ENCODE data around the gene SPTSSB. TPM values are rescaled to one million over a fixed set of nuclear protein-coding genes. Genes with fewer than 3 reads are reported as not detected.

SPTSSB gene, protein sequence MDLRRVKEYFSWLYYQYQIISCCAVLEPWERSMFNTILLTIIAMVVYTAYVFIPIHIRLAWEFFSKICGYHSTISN
- total RNA-seq = not detected in 2 replicates

DNA sequence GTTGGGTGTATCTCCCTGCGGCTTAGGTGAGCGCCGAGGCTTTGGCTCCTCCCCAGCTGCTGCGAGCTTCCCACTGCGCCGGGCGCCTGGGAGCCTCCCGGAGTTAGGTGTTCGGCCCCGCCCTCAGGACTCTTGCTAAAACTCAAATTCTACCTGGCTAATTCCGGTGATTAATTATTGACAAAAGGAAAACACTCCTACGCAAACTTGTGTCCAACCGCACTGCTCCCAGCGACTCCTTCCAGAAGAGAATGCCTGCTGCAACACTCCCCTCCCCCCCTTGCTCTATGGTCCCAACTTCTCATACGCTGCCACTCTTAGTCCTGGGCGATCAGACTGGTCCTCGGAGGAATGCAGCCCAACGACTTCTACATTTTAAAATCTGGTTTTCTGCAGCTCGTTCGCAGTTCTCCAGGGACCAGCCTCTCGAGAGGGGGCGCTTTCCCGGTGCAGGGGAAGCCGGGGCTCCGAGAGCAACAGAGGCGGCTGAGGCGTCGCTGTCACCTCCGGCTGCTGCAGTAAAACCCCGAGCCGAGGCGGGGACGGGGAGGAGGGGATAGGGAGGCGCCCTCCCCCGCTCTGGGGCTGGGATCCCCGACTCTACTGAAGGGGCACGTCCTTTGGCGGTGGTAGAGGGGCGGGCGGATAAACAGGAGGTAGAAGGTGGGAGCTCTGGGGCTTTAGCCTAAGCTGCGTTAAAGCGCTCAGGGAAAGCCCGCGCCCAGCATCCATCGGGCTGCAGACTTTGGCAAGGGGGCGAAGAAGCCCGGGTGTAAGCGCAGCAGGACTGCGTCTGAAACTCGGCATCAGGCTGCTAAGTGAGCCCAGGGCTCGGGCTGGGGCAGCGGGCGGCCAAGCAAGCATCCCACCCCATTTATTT, at the start of gene SPTSSB:
TSS of gene SPTSSB (minus strand) at position 77 of the 880 bp plus-strand sequence. CDS start 25,194 bp downstream, outside the sequence.
- peak; percentile 22 for DNase-seq

DNA sequence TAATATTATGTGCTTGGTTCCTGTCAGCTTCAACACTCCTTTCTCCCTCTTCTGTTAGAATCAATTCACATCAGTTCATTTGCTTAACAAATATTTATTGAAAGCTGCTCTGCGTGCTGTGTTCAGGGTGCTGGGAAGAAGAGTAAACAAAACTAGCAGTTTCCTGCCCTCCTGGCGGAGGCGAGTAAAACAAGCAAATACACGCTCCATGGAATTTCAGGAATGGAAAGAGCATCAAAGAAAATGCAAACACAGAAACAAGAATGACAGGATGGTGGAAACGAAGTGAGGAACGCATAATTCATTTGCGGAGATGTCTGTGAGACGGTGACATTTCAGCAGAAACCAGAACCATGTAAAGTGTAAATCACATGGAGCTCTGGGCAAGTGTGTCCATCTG, 49.4 kb upstream of the SPTSSB start:
- DNase-seq = peak; percentile 36

DNA sequence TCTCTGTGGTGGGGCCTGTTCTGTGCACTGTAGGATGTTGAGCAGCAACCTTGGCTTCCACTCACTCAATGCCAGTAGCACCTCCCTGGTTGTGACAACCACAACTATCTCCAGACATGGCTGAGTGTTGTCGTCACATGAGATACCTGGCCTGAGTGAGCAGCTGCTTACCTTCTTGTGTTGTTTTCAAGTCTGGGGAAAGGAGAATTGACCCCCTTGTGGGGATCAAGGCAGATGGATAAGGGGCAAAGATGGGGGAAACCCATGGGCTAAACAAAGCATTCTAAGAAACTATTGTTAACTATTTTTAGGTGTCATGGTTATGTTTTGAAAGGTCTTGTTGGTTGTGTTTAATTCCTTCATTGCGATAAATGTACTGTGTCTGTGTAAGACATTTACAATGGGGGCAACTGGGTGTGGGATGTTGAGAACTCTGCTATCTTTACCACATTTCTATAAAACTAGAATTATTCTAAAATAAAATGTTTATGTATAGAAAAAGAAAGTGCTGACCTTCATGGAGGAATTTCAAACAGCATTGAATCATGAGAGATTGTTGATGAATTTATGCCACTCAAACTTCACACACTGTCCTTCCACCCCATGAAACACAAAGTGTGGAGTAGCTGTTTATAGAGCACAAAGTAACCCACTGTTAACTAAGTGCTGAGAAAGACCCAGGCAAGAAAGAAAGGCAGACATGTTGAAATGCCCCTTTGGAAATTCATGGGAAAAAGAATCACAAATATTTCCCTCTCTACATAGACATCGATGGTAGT, 48.4 kb upstream of the SPTSSB start:
- DNase-seq = no peak

DNA sequence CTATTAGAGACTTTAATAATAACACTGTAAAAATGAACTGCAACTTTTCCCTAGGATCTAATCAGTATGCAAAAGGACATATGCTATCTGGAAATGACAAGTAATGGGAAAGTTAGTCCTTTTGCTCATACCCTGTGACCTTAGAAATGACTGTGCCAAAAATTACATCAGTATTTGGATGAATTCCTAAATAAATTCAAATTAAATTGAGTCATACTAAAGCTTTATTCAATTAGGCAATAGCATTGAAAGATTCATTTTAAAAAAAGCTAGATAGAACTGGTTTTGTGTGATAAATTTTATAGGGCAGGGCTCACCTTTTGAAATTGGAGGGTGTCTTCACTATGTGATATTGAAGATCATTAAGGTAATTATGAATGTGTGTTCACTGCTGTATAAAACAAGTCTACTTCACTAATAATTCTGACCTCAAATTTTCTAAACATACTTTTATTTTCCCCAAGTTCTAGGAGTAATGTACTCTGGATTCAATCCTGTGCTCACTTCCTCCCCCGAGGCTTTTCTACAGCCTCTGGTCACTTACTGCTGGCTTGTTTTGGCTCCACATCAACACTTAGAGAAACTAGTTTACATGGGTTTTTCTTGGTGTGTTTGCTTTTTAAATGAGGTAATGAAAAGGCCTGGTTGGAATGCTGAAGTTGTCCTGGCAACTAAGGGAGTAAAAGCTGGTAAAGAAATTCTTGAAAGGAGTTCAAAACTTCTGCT, 44.4 kb upstream of the SPTSSB start:
- DNase-seq = peak; percentile 82

DNA sequence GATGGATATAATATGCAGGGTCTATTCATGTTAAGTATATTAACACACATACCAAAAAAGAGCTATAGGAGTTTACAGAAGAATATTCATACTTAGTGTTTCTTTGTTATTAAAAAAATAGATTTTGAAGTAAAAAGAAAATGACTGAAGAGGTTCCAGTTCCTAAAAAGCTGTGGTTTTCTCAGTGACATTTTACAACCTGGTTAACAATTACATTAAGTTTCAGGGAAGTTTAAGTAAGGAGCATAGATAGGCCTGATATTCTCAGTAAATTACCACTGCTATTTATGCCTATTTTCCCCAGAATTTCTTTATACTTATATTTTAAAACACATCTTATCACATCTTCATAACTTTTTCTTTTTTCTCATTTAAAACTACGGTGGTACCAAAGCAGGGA, 43.6 kb upstream of the SPTSSB start:
- no peak for DNase-seq

DNA sequence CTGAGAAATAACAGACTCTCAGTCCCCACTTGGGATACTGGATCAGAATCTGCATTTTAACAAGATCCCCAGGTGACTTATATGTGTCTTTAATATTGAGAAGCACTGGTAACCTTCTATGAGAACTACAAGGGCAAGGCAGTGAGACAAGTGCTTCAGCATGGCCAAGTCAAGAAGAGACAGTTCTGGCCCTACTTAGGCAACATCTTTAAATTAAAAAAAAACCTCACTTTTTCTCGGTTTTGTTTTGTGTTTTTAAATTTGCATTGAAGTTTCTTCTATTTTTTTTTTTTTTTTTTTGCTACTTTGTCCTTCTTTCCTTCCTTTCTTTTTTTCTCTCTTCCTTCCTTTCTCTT, 42.5 kb upstream of the SPTSSB start:
- DNase-seq = no peak

DNA sequence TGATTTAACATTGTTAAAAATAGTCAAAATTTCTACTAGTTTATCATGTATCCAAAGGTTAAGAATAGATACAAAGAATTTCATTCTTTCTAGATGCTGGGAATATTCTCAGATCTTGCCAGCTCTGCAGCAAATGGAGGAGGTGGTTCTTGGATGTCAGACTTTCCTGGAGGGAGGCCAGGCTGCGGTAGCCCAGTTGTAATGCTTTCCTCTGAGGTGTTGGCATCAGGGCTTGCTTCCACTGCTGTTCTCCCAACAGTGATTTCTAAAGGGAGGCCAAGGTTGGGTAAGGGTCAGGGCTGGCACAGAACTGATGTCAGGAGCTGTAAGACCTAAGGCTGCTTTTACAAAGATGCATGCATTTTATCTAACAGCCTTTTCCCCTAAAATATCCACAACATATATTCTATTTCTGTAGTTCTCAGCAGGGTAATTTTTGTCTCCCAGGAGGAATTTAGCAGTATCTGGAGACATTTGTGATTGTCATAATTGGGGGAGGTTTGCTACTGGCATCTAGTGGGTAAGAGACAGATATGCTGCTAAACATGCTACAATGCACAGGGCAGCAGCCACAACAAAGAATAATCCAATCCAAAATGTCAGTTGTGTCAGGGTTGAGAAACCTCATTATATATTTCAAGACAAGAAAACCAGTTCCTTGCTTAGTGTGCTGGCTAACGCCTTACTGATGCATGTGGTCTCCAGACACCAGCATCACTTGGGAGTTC, 42.0 kb upstream of the SPTSSB start:
- DNase-seq = peak; percentile 59

DNA sequence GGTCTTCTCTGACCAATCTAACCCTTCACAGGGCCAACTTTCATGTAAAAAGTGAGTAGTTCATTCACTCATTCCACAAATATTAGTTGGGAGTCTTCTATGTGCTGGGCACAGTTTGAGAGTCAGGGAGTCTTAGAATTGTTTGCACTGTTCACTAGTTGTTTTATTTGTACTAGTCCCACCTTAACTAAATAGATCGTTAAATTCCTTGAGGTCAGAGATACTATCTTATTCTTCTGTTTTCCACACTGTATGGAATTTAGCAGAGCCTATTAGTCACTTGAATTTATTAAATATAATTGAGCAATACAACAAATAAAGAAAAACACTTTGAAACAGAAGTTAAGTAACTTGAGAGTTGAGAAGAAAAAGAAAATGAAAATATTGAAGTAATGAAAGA, 40.8 kb upstream of the SPTSSB start:
- no peak for DNase-seq

DNA sequence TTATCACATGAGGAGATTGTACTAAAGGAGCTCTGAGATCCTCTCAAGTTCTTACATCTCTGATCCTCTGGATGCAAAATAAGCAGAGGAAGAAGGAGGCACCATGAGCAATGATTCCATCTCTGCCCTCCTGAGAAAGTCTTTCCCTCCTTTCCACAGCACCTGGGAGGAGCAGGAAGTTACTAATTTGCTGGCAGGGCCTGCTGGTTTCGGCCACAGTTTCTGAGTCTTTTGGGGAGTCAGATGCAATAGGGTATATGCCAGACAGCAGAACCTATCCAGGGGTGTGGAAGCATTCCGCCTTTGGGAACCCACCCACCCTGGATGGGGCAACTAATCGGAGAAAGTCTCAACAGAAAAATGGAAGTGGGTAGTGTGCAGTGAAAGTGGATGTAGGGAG, 38.5 kb upstream of the SPTSSB start:
- DNase-seq = no peak

DNA sequence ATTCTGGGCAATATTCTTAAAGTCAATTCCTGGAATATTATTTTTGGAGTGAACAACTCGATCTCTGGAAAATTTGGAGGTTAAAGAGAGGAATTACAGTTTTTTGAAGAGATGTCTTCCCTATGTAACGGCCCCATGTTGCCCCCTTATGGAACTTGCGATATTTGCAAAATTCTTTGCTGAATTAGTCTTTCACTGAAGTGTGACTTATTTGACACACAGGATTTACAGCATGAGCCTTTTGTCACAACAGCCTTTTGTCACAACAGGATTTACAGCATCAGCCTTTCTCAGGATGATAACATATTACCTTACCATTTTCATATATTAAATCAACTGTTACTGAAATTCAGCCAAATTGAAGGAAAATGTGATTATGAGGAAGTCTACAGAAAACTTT, 37.8 kb upstream of the SPTSSB start:
- peak; percentile 63 for DNase-seq

DNA sequence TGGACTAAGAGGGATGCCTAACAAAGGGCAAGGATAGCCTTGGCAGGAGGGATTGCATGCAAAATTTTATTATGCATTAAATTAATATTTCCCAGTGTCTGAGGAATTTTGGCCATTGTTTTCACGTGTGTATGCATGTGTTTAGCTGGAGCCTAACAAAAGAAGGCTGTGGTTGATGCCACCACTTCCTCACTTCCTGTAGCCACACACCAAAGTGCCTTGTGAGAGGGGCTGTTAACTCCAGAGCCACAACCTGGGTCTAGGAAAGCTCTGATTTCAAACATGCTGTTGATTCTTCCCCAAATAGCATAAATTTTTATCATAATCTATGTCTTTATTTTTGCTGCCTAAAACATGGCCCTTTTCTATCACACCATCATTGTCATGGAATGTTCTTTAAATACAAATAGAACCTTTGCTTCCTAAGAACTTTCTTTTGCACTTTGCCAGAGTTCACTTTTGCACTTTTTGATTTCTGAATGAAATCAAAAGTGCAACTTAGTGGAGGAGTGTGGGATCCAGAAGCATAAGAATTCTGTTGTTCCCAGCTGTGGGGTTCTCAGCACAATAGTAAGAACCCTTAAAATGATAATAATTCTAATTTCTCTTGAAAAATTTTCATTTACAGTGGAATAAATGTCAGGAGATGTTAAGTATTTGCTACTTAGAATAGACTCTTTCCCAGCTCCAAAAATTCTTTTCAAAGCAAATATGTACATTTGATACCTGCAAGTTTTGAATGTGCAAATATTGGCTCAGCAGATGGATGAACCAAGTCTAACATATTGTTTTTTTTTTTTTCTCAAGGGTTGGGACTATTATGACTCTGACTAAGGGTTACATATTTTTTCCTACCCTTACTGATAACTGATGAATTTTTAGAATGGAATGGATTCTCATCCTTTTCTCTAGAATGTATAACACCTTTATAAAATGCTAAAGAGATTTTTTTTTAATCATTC, 35.6 kb upstream of the SPTSSB start:
- no peak for DNase-seq

DNA sequence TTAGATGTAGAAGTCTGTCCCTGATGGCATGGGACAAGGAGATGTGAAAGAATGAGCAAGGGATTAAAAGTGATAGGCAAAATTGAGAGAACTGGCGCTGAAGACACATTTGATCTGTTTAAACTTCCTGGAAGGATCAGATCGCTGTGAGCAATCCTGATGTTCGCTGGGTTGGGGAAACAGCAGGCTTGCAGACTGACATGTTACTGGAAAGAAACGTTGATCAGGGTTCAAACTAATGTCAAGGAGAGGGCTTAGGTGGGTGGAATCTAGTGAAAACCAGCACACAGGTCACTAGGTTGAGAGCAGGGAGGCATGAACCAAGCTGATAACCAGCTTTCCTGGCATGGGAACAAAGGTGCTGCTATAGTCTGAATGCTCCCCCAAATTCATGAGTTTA, 34.5 kb upstream of the SPTSSB start:
- no peak for DNase-seq

DNA sequence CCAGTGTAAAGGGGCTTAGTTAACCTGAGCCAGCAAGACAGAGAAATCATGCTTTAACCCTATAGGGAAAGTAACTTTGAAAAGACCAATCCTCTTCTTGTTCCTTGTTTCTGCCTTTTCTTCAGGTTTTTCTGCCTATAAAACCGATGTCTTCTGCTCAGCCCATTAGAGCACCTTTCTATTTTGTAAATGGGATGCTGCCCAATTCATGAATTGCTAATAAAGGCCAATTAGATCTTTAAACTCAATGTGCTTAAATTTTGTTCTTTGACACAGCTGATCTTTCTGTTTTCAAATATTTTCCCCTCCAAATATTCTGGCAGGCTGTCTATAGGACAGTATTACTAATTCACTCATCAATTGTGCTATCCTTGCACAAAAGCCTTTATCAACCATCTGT, 33.8 kb upstream of the SPTSSB start:
- no peak for DNase-seq

DNA sequence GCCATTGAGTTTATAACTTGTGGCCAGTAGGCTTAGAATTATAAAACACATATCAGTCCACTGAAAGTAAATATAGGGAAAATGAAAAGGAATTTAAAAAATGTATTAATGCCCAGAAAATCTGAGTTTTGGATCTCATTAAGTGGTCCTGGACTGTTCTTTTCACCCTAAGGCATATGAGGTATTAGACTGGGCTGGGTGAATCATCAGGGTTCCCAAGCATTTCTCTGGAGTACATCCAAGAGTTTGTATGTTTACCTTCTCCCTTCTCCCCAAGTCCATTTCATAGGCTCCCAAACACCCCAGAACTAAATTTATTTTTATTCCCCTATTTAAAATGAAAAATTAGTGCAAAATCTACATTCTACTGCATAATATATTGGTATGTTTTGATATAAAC, 31.9 kb upstream of the SPTSSB start:
- no peak for DNase-seq

DNA sequence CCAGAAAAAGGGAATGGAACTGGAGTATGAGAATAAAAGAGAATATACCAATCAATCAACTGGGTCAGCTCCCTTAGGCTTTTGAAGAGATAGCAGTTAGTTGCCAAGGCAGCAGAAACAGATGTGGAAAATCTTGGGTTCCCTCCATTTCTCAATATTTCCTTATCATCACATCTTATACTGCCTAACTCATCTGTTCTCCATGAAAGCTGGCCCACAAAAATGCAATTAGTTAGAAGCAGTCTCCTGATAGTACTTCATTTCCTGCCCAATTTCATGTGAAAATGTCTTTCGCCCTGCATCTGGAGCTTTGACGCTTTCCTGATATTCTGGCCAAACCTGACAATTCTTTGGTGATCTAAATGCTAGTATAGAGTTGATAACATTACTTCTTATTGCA, 30.1 kb upstream of the SPTSSB start:
- no peak for DNase-seq

DNA sequence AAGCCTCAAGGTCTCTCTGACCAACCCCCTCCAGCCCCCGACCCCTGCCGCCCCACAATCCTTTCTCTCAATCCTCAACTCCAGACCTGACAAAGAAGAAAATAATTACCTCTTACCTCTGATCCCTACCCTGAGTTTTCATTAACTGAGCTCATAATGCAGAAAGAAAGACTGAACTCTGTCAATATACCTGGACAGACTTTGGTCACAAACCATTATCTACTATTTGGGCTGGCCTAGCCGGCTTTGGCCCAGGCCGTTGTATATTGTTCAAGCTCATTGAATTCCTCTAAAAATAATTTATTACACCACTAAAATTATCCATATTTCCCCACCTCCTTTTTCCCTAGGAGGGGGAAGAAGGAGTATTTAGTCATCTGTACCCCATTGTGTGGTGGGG, 29.3 kb upstream of the SPTSSB start:
- no peak for DNase-seq

DNA sequence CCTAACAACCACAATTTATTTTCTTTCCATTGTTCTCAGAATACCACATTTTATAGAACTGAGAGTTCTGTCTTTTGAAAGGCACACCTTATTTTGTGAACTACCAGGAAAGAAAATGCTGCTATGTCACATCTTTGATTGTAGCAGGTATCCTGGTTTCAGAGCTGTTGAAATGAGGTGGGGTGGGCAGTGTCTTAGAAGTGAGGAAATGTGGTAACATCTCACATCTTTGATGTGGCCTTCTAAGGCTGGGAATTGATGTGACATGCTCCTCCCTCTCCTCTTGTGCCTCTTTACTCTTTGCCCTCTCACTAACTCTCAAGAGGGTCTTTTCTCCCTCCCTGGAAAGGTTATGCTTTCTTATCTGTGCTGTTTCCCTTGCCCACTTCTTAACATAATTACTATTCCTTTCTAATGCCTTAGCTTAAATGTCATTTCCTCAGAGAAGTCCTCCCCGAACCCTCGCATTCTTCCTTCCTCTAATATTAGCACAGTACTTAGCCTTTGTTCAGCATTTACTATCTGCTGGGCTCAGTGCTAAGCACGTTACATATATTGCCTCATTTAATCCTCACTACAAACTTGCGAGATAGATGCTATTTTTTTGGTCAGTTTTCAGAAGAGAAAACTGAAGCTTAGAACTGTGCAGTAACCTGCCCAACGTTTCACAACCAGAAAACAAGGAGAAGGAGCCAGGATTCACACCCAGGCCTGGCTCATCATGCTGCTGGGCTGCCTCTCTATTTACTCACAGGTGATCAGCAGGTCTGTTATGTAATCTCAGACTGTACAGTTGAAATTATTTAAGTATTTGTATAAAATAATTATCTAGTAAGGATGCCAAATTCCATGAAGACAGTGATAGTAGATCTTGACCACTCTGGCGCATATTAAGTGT, 24.0 kb upstream of the SPTSSB start:
- DNase-seq = no peak

DNA sequence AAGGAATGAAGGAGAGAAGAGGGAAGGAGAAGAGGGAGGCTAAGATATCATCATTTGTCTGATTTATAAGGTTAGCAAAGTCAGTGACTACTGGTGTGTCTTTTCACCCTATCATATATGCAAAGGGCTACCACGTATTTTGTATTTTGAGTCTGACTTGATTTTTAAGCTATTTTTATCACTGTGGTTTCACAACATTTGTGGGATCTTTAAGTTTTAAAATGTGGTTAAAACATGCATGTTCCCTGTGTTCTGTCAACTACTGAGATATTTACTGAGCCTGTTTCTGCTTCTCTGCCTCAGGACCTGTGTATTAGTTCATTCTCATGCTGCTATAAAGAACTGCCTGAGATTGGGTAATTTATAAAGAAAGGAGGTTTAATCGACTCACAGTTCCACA, 22.5 kb upstream of the SPTSSB start:
- no peak for DNase-seq

DNA sequence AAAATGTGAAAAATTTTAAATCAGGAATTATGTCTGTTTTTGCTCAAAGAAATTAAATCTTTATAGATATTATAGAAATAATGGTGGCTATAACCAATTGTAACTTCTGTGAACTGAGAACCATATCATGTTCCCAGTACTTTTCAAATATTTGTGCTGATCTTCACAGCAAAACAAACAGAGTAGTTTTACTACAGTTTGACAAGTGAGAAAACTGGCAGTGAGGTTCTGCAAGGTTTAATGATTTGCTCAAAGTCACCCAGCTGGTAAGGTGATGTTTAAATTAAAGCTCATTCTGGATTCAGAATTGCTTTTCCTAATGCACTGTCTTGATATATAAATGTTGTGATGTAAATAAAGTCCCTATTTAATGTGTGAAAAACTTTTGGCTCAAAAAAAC, 22.0 kb upstream of the SPTSSB start:
- DNase-seq = no peak

DNA sequence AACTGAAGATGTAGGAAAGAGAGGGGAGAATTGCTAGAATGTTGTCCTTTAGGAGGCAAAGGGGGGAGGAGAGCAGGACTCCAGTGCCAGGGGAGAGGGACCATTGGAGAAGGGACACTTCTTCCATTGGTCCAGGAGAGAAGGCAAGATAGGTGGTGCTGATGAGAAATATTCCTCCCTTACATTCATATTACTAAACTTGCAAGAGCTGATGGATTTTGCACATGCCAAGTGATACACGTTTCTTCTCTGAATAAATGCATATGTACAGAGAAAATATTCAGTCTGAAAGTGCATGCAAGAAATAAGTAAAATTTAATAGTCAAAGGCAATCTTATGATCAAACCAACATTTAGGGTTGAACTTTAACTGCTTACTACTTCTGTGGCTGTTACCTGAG, 21.5 kb upstream of the SPTSSB start:
- no peak for DNase-seq
